ENCODE results near the gene SLC11A2.

The SLC11A2 gene

GRCh38 chr12:51025836-51026638 is at the start of gene SLC11A2:
TSS of gene SLC11A2 (minus strand) at chr12:51026384. CDS start at chr12:51010728, 15,656 bp downstream.
- no peaks in the 10 kb centered on the region for H3K27me3 Mint-ChIP-seq
- H3K36me3 Mint-ChIP-seq, result no peaks in the 10 kb centered on the region
- H3K4me3 Mint-ChIP-seq, result peak within 1 kb of the TSS; percentile 95
- H3K4me1 Mint-ChIP-seq, result peaks cover 22% of the 10 kb centered on the region
- H3K9me3 Mint-ChIP-seq, result no peaks in the 10 kb centered on the region
- peak within 1 kb of the TSS; percentile 87 for H3K27ac Mint-ChIP-seq
- DNase-seq (ENCODE audit: low spot score in 2 of 2) (peak; percentile 79 to 81), ATAC-seq (ENCODE audit: low read depth) (peak; percentile 95)

GRCh38 chr12:51075390-51075789 is 49.2 kb upstream of the SLC11A2 start:
- ATAC-seq (ENCODE audit: low read depth) (no peak), DNase-seq (ENCODE audit: low spot score in 2 of 2) (no peak)
- Mint-ChIP-seq H3K4me1 (peaks cover 5% of the 10 kb centered on the region), H3K4me3 (no peak overlapping the region), H3K36me3 (peaks cover 13% of the 10 kb centered on the region), H3K27me3 (no peaks in the 10 kb centered on the region), H3K9me3 (no peaks in the 10 kb centered on the region), H3K27ac (no peak overlapping the region)

- H3K4me1 Mint-ChIP-seq, result peaks cover under 1% of the 10 kb centered on the region
- no peaks in the 10 kb centered on the region for H3K27me3 Mint-ChIP-seq
- no peak for DNase-seq (ENCODE audit: low spot score in 2 of 2)
- peak overlapping the region; percentile 58 for H3K27ac Mint-ChIP-seq
- no peaks in the 10 kb centered on the region for H3K9me3 Mint-ChIP-seq
- H3K36me3 Mint-ChIP-seq, result peaks cover 22% of the 10 kb centered on the region
- ATAC-seq (ENCODE audit: low read depth), result no peak
- H3K4me3 Mint-ChIP-seq, result no peak overlapping the region
Observed at GRCh38 chr12:51071663-51072062, 45.5 kb upstream of the SLC11A2 start.

GRCh38 chr12:51070004-51070403 is 43.8 kb upstream of the SLC11A2 start:
- Mint-ChIP-seq H3K36me3 (peaks cover 22% of the 10 kb centered on the region), H3K4me3 (no peak overlapping the region), H3K27me3 (no peaks in the 10 kb centered on the region), H3K9me3 (no peaks in the 10 kb centered on the region), H3K27ac (no peak overlapping the region), H3K4me1 (no peaks in the 10 kb centered on the region)
- no peak for DNase-seq (ENCODE audit: low spot score in 2 of 2)
- ATAC-seq (ENCODE audit: low read depth), result no peak

- ATAC-seq (ENCODE audit: low read depth), result no peak
- no peak overlapping the region for H3K27ac Mint-ChIP-seq
- H3K36me3 Mint-ChIP-seq, result peaks cover 18% of the 10 kb centered on the region
- H3K27me3 Mint-ChIP-seq, result no peaks in the 10 kb centered on the region
- no peaks in the 10 kb centered on the region for H3K4me1 Mint-ChIP-seq
- no peaks in the 10 kb centered on the region for H3K9me3 Mint-ChIP-seq
- no peak for DNase-seq (ENCODE audit: low spot score in 2 of 2)
- H3K4me3 Mint-ChIP-seq, result no peak overlapping the region
Observed at GRCh38 chr12:51067771-51068170, 41.6 kb upstream of the SLC11A2 start.

GRCh38 chr12:51067229-51067628 is 41.0 kb upstream of the SLC11A2 start:
- H3K36me3 Mint-ChIP-seq, result peaks cover 18% of the 10 kb centered on the region
- H3K9me3 Mint-ChIP-seq, result no peaks in the 10 kb centered on the region
- no peak overlapping the region for H3K4me3 Mint-ChIP-seq
- no peak overlapping the region for H3K27ac Mint-ChIP-seq
- DNase-seq (ENCODE audit: low spot score in 2 of 2), result no peak
- no peaks in the 10 kb centered on the region for H3K27me3 Mint-ChIP-seq
- ATAC-seq (ENCODE audit: low read depth), result no peak
- H3K4me1 Mint-ChIP-seq, result no peaks in the 10 kb centered on the region

- Mint-ChIP-seq H3K4me1 (no peaks in the 10 kb centered on the region), H3K9me3 (no peaks in the 10 kb centered on the region), H3K27me3 (no peaks in the 10 kb centered on the region), H3K4me3 (no peak overlapping the region), H3K27ac (no peak overlapping the region), H3K36me3 (peaks cover 13% of the 10 kb centered on the region)
- DNase-seq (ENCODE audit: low spot score in 2 of 2) (no peak), ATAC-seq (ENCODE audit: low read depth) (no peak)
Observed at GRCh38 chr12:51065530-51065929, 39.3 kb upstream of the SLC11A2 start.

- Mint-ChIP-seq H3K4me3 (no peak overlapping the region), H3K27me3 (no peaks in the 10 kb centered on the region), H3K36me3 (peaks cover 17% of the 10 kb centered on the region), H3K27ac (no peak overlapping the region), H3K9me3 (no peaks in the 10 kb centered on the region), H3K4me1 (no peaks in the 10 kb centered on the region)
- DNase-seq (ENCODE audit: low spot score in 2 of 2) (no peak), ATAC-seq (ENCODE audit: low read depth) (no peak)
Observed at GRCh38 chr12:51062631-51063397, 36.6 kb upstream of the SLC11A2 start.

GRCh38 chr12:51059086-51059485 is 32.9 kb upstream of the SLC11A2 start:
- peaks cover 18% of the 10 kb centered on the region for H3K36me3 Mint-ChIP-seq
- no peak for DNase-seq (ENCODE audit: low spot score in 2 of 2)
- ATAC-seq (ENCODE audit: low read depth), result no peak
- no peaks in the 10 kb centered on the region for H3K27me3 Mint-ChIP-seq
- peak overlapping the region; percentile 38 for H3K27ac Mint-ChIP-seq
- no peaks in the 10 kb centered on the region for H3K9me3 Mint-ChIP-seq
- no peaks in the 10 kb centered on the region for H3K4me1 Mint-ChIP-seq
- H3K4me3 Mint-ChIP-seq, result no peak overlapping the region

GRCh38 chr12:51056242-51056641 is 30.1 kb upstream of the SLC11A2 start:
- DNase-seq (ENCODE audit: low spot score in 2 of 2) (no peak), ATAC-seq (ENCODE audit: low read depth) (no peak)
- Mint-ChIP-seq H3K9me3 (no peaks in the 10 kb centered on the region), H3K27me3 (no peaks in the 10 kb centered on the region), H3K27ac (no peak overlapping the region), H3K4me3 (no peak overlapping the region), H3K36me3 (peaks cover 23% of the 10 kb centered on the region), H3K4me1 (peaks cover 3% of the 10 kb centered on the region)

GRCh38 chr12:51055060-51055459 is 28.9 kb upstream of the SLC11A2 start:
- Mint-ChIP-seq H3K9me3 (no peaks in the 10 kb centered on the region), H3K27me3 (no peaks in the 10 kb centered on the region), H3K36me3 (peaks cover 20% of the 10 kb centered on the region), H3K4me3 (no peak overlapping the region), H3K27ac (no peak overlapping the region), H3K4me1 (peaks cover 3% of the 10 kb centered on the region)
- no peak for ATAC-seq (ENCODE audit: low read depth)
- DNase-seq (ENCODE audit: low spot score in 2 of 2), result no peak

- no peak for ATAC-seq (ENCODE audit: low read depth)
- H3K27me3 Mint-ChIP-seq, result no peaks in the 10 kb centered on the region
- no peak overlapping the region for H3K4me3 Mint-ChIP-seq
- H3K9me3 Mint-ChIP-seq, result no peaks in the 10 kb centered on the region
- peaks cover 20% of the 10 kb centered on the region for H3K4me1 Mint-ChIP-seq
- H3K36me3 Mint-ChIP-seq, result peaks cover 11% of the 10 kb centered on the region
- no peak for DNase-seq (ENCODE audit: low spot score in 2 of 2)
- peak overlapping the region; percentile 19 for H3K27ac Mint-ChIP-seq
Observed at GRCh38 chr12:51051787-51052186, 25.6 kb upstream of the SLC11A2 start.

- Mint-ChIP-seq H3K27ac (peak overlapping the region; percentile 96), H3K36me3 (peaks cover 8% of the 10 kb centered on the region)
- no peak for ATAC-seq (ENCODE audit: low read depth)
Observed at GRCh38 chr12:51049525-51049924, 23.3 kb upstream of the SLC11A2 start.

GRCh38 chr12:51048661-51049251 is 22.6 kb upstream of the SLC11A2 start:
- ATAC-seq (ENCODE audit: low read depth), result peak; percentile 7
- Mint-ChIP-seq H3K36me3 (peaks cover 8% of the 10 kb centered on the region), H3K4me3 (peak overlapping the region; percentile 89), H3K27me3 (no peaks in the 10 kb centered on the region), H3K9me3 (no peaks in the 10 kb centered on the region), H3K4me1 (peaks cover 20% of the 10 kb centered on the region), H3K27ac (peak overlapping the region; percentile 96)
- DNase-seq (ENCODE audit: low spot score in 2 of 2), result peak in 1 of 2 donors; percentile 18

More at GRCh38 chr12:51049525-51049924, 23.3 kb upstream of the SLC11A2 start:
- Mint-ChIP-seq H3K4me3 (peak overlapping the region; percentile 89), H3K27me3 (no peaks in the 10 kb centered on the region), H3K9me3 (no peaks in the 10 kb centered on the region), H3K4me1 (peaks cover 20% of the 10 kb centered on the region)
- DNase-seq (ENCODE audit: low spot score in 2 of 2), result no peak
